A549 (cell line): ENCODE results near the gene SNUPN.

Experiments used
- CEBPB ChIP-seq, 2 experiments: fragments of >200 bp in 1 of 2; sonication (Bioruptor Twin) in 1 of 2; formaldehyde crosslinking in 1 of 2; IDR thresholded peaks; 2 replicates each; pipeline ENCODE4 v1.6.1; 2012 to 2016
- CHD2 ChIP-seq: fragments of 150-350 bp; IDR thresholded peaks from 2 replicates; pipeline ENCODE4 v1.6.1; 2014; ENCODE audit warnings: low read length; ENCODE audit not compliant: partially characterized antibody
- CTCF ChIP-seq: fragments of >200 bp; sonication (Bioruptor Twin); formaldehyde crosslinking; IDR thresholded peaks from 3 replicates; pipeline ENCODE4 v1.5.1; 2016
- ESRRA ChIP-seq: fragments of 150-350 bp; IDR thresholded peaks from 2 replicates; pipeline ENCODE4 v1.6.1; 2014; ENCODE audit warnings: mild to moderate bottlenecking, low read length, borderline replicate concordance
- HDAC2 ChIP-seq: fragments of 200-600 bp; sonication (generic); IDR thresholded peaks from 2 replicates; pipeline ENCODE4 v1.6.1; 2016
- HMGXB4 ChIP-seq: fragments of 250-450 bp; sonication (Bioruptor Pico); IDR thresholded peaks from 2 replicates; pipeline ENCODE4 v1.5.0; 2021; ENCODE audit warnings: mild to moderate bottlenecking, moderate library complexity, borderline replicate concordance
- KDM1A ChIP-seq: fragments of 200-600 bp; sonication (generic); IDR thresholded peaks from 2 replicates; pipeline ENCODE4 v1.6.1; 2016; ENCODE audit warnings: low read depth, mild to moderate bottlenecking
- MAX ChIP-seq: IDR thresholded peaks from 2 replicates; pipeline ENCODE4 v1.6.1; 2012
- POLR2A ChIP-seq: IDR thresholded peaks from 2 replicates; pipeline ENCODE4 v1.6.1; 2012; ENCODE audit warnings: mild to moderate bottlenecking, low read length
- RAD21 ChIP-seq, 2 experiments: fragments of >200 bp in 1 of 2; sonication (Bioruptor Twin) in 1 of 2; formaldehyde crosslinking in 1 of 2; IDR thresholded peaks in 1 of 2; conservative IDR thresholded peaks in 1 of 2; 2 replicates in 1 of 2; 3 replicates in 1 of 2; pipeline ENCODE4 v1.6.1; 2012 to 2018; ENCODE audit warnings: inconsistent platforms in 1 of 2
- RNF2 ChIP-seq: fragments of 200-600 bp; sonication (generic); IDR thresholded peaks from 2 replicates; pipeline ENCODE4 v1.6.1; 2016; ENCODE audit warnings: low read depth, mild to moderate bottlenecking, antibody characterized with exemption, moderate library complexity, borderline replicate concordance
- USF2 ChIP-seq: fragments of 450-650 bp; IDR thresholded peaks from 2 replicates; pipeline ENCODE4 v1.6.1; 2014; ENCODE audit warnings: antibody characterized with exemption

GRCh38 chr15:75648156-75649000 lies 22.9 kb upstream of the SNUPN start:
- TF ChIP-seq HMGXB4 (CRISPR knock-in tag) (no peak), ESRRA (no peak), POLR2A (no peak), CTCF (no peak; the same call in 1 of the 3 replicates), USF2 (no peak), CHD2 (no peak), HDAC2 (no peak), CEBPB (IDR thresholded peaks at IDR 0.05) (no peak), RNF2 (no peak), MAX (no peak; the same call in 1 of the 2 replicates), RAD21 (conservative IDR thresholded peaks at IDR 0.05 in 1 of 2, IDR thresholded peaks at IDR 0.05 in 1 of 2) (no peak), KDM1A (no peak)
